HCT116 (cell line): ENCODE data around the gene MAP3K4. TPM values are rescaled to one million over a fixed set of nuclear protein-coding genes. Genes with fewer than 3 reads are reported as not detected.
"Not testable (repeated sequence)": the region's sequence is repeated elsewhere in the genome, so short reads cannot be mapped to it uniquely, and the experiment has no call there.

ENCODE experiments used
- ATAC-seq: fragments of 200-7000 bp; cut with Tn5 transposase; 2 replicates; pipeline ENCODE4 v1.9.1; 2020; ENCODE audit warnings: mild to moderate bottlenecking, moderate library complexity
- BruUV-seq: library from RNA; stranded (reverse); fragments of 400-500 nt; replicated peaks from 2 replicates; lab custom pipeline; 2021; lab: Mats Ljungman, UMichigan
- CTCF ChIA-PET: fragments of 300-600 bp; sonication (Branson Sonifier 250); formaldehyde crosslinking; loops from one replicate; lab custom pipeline; 2021; ENCODE audit warnings: antibody characterized with exemption; lab: Charles Lee
- POLR2A ChIA-PET: fragments of 300-600, 350-600 bp; sonication (Branson Sonifier 250); formaldehyde crosslinking; loops from one replicate; lab custom pipeline; 2021; ENCODE audit warnings: antibody characterized with exemption; lab: Charles Lee
- RAD21 ChIA-PET, 2 experiments: fragments of 300-600 bp; sonication (Branson Sonifier 250); formaldehyde crosslinking; loops; one replicate each; lab custom pipeline; 2023; ENCODE audit warnings: low total read pairs in 2 of 2; ENCODE audit not compliant: uncharacterized antibody in 2 of 2, unreplicated experiment in 2 of 2, low non-redundant PET in 1 of 2; lab: Charles Lee
- DNase-seq: peaks from one replicate; pipeline ENCODE4 v3.0.0-alpha.2; 2010; ENCODE audit warnings: low read depth, low spot score
- H2AFZ ChIP-seq: fragments of 200-600 bp; shearing (Covaris generic), sonication (generic); 2 replicates; pipeline ENCODE4 v1.6.1; 2017; ENCODE audit warnings: low read depth, mixed run types, mixed read lengths, antibody characterized with exemption, low read length; ENCODE audit not compliant: poor library complexity, severe bottlenecking
- H3K27ac ChIP-seq: 2 replicates; pipeline ENCODE4 v1.5.1; 2012; ENCODE audit warnings: low read depth, low read length
- H3K27me3 ChIP-seq: fragments of 200-600 bp; sonication (generic); 2 replicates; pipeline ENCODE4 v1.6.1; 2016; ENCODE audit warnings: mixed run types, low read length, mixed read lengths; ENCODE audit not compliant: insufficient read depth
- H3K36me3 ChIP-seq, 2 experiments: fragments of 200-500 bp in 1 of 2; fragments of 200-600 bp in 1 of 2; sonication (Bioruptor generic) in 1 of 2; sonication (generic) in 1 of 2; 2 replicates each; pipeline versions ENCODE4 v1.5.1 to v1.6.1; 2014 to 2016; ENCODE audit warnings: low read length in 2 of 2, inconsistent platforms in 1 of 2, mixed read lengths in 1 of 2, mixed run types in 1 of 2; ENCODE audit not compliant: insufficient read depth in 2 of 2, control insufficient read depth in 1 of 2
- H3K4me1 ChIP-seq, 2 experiments: fragments of 200-600 bp in 1 of 2; sonication (generic) in 1 of 2; 2 replicates each; pipeline versions ENCODE4 v1.5.1 to v1.6.1; 2012 to 2017; ENCODE audit warnings: low read length in 2 of 2, inconsistent platforms in 1 of 2, mild to moderate bottlenecking in 1 of 2, mixed read lengths in 1 of 2, mixed run types in 1 of 2, moderate library complexity in 1 of 2; ENCODE audit not compliant: insufficient read depth in 2 of 2, control insufficient read depth in 1 of 2
- H3K4me2 ChIP-seq: fragments of 200-600 bp; sonication (generic); 2 replicates; pipeline ENCODE4 v1.6.1; 2017; ENCODE audit warnings: mixed run types, low read length, mixed read lengths
- H3K4me3 ChIP-seq, 2 experiments: fragments of 200-600 bp in 1 of 2; sonication (generic) in 1 of 2; replicated peaks in 1 of 2; 2 replicates each; pipeline ENCODE4 v1.5.1; 2011 to 2016; ENCODE audit warnings: low read length in 2 of 2, control low read depth in 1 of 2, low read depth in 1 of 2, mild to moderate bottlenecking in 1 of 2, mixed read lengths in 1 of 2, mixed run types in 1 of 2
- H3K79me2 ChIP-seq: fragments of 200-600 bp; sonication (generic); 2 replicates; pipeline ENCODE4 v1.6.1; 2017; ENCODE audit warnings: mild to moderate bottlenecking, mixed run types, low read length, moderate library complexity, mixed read lengths; ENCODE audit not compliant: insufficient read depth
- H3K9ac ChIP-seq: fragments of 200-600 bp; sonication (generic); 2 replicates; pipeline ENCODE4 v1.6.1; 2016; ENCODE audit warnings: low read length, mixed read lengths
- H3K9me2 ChIP-seq: fragments of 200-600 bp; sonication (generic), shearing (Covaris generic); 2 replicates; pipeline ENCODE4 v1.6.1; 2017; ENCODE audit warnings: mixed run types, mild to moderate bottlenecking, moderate library complexity; ENCODE audit not compliant: insufficient read depth
- H3K9me3 ChIP-seq, 2 experiments: fragments of 200-500 bp in 1 of 2; fragments of 200-600 bp in 1 of 2; sonication (Bioruptor generic) in 1 of 2; sonication (generic) in 1 of 2; 2 replicates each; pipeline ENCODE4 v1.6.1; 2014 to 2017; ENCODE audit warnings: low read length in 2 of 2, mixed read lengths in 2 of 2, inconsistent platforms in 1 of 2, low read depth in 1 of 2, mild to moderate bottlenecking in 1 of 2, mixed run types in 1 of 2, moderate library complexity in 1 of 2; ENCODE audit not compliant: control insufficient read depth in 1 of 2, insufficient read depth in 1 of 2
- H4K20me1 ChIP-seq: fragments of 200-600 bp; sonication (generic), shearing (Covaris generic); 2 replicates; pipeline ENCODE4 v1.6.1; 2017; ENCODE audit warnings: mixed run types, mild to moderate bottlenecking, moderate library complexity; ENCODE audit not compliant: insufficient read depth
- CBX3 ChIP-seq: IDR thresholded peaks from 2 replicates; pipeline ENCODE4 v1.6.1; 2012; ENCODE audit warnings: low read depth
- CEBPB ChIP-seq: IDR thresholded peaks from 2 replicates; pipeline ENCODE4 v1.6.1; 2012; ENCODE audit warnings: low read depth
- EZH2 ChIP-seq: fragments of 200-600 bp; sonication (generic); IDR thresholded peaks from 2 replicates; pipeline ENCODE4 v1.6.1; 2017; ENCODE audit warnings: antibody characterized with exemption, mixed run types
- FOSL1 ChIP-seq: IDR thresholded peaks from 2 replicates; pipeline ENCODE4 v1.6.1; 2012; ENCODE audit warnings: low read depth
- POLR2AphosphoS5 ChIP-seq: IDR thresholded peaks from 2 replicates; pipeline ENCODE4 v1.6.1; 2011; ENCODE audit warnings: mild to moderate bottlenecking, low read depth, low read length, moderate library complexity
- SIN3A ChIP-seq: IDR thresholded peaks from 2 replicates; pipeline ENCODE4 v1.6.1; 2012; ENCODE audit warnings: low read depth
- SP1 ChIP-seq: IDR thresholded peaks from 2 replicates; pipeline ENCODE4 v1.6.1; 2012; ENCODE audit warnings: low read depth
- TCF7L2 ChIP-seq: IDR thresholded peaks from 2 replicates; pipeline ENCODE4 v1.7.0; 2011; ENCODE audit warnings: borderline replicate concordance, inconsistent platforms; ENCODE audit not compliant: insufficient read depth, insufficient read length; ENCODE audit errors: extremely low read depth
- ZFX ChIP-seq: fragments of 450-650 bp; IDR thresholded peaks from 2 replicates; pipeline ENCODE4 v1.6.1; 2017
- ZNF274 ChIP-seq: fragments of 200-500 bp; sonication (Bioruptor generic); IDR thresholded peaks from 2 replicates; pipeline ENCODE4 v1.6.1; 2014; ENCODE audit warnings: mild to moderate bottlenecking, low read depth, low read length, inconsistent platforms
- intact Hi-C: fragments of 100-400 bp; cut with micrococcal nuclease; formaldehyde crosslinking; loops from 2 replicates; pipeline ENCODE4 v1.10.0; 2022
- total RNA-seq: library from RNA; stranded (reverse); gene quantifications from one replicate; pipeline ENCODE4 v1.2.1, GENCODE V29; 2021; ENCODE audit not compliant: unreplicated experiment
- TF ChIP-seq, protein P1 (sequence below): IDR thresholded peaks from 2 replicates; pipeline ENCODE4 v1.6.1; 2012
- TF ChIP-seq, protein P2 (sequence below): IDR thresholded peaks from 2 replicates; pipeline ENCODE4 v1.6.1; 2011; ENCODE audit warnings: mild to moderate bottlenecking, low read length, moderate library complexity; ENCODE audit not compliant: insufficient replicate concordance; ENCODE audit errors: extremely low read depth

Gene MAP3K4
- total RNA-seq, 1 experiment from 2014 or later = 46.5 TPM

DNA sequence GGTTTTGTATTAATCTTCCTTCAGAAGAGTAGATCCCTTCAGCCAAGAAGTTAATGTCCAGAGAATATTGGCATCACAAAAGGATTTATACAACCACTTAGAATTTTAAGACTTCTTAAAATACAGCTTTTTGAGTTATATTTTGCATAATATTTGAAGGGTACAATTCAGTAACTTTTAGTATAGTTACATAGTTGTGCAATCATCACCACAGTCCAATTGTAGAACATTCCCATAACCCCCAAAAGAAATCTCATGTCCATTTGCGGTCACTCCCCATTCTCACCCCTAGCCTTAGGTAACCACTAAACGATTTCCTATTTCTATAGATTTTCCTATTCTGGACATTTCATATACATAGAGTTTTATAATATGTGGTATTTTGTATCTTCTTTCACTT is 126.4 kb downstream of the MAP3K4 start:
- POLR2A ChIA-PET = no interaction called here
- H3K79me2 ChIP-seq = no peaks in the 10 kb centered on the region
- no peak overlapping the region for H3K9ac ChIP-seq
- no peak for DNase-seq
- no peaks in the 10 kb centered on the region for H4K20me1 ChIP-seq
- H3K27ac ChIP-seq = no peak overlapping the region
- no peak overlapping the region for H3K4me3 ChIP-seq
- H3K9me2 ChIP-seq = no peaks in the 10 kb centered on the region
- H3K27me3 ChIP-seq = no peaks in the 10 kb centered on the region
- intact Hi-C loops = no loop called here
- CTCF ChIA-PET = no interaction called here
- peaks cover 5 to 15% of the 10 kb centered on the region in 2 experiments; a peak in 2 of 4 replicates for H3K36me3 ChIP-seq
- no peaks in the 10 kb centered on the region for H3K9me3 ChIP-seq
- no TSS peak for BruUV-seq
- no peak for ATAC-seq
- no peak for TF ChIP-seq CEBPB
- no peak for TF ChIP-seq SP1
- TF ChIP-seq ZFX = no peak
- TF ChIP-seq, all 23 proteins: peak for 0
- Histone ChIP-seq H3K4me2 (no peak overlapping the region), H3K4me1 (no peaks in the 10 kb centered on the region), H2AFZ (no peak overlapping the region)
- RAD21 ChIA-PET = no interaction called here

DNA sequence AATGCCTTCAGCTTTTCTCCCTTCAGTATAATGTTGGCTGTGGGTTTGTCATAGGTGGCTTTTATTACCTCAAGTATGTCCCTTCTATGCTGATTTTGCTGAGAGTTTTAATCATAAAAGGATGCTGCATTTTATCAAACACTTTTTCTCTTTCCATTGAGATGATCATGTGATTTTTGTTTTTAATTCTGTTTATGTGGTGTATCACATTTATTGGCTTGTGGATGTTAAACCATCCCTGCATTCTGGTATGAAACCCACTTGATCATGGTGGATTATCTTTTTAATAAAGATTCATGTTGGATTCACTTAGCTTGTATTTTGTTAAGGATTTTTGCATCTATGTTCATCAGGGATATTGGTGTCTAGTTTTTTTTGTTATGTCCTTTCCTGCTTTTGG is 131.8 kb downstream of the MAP3K4 start:
- H3K36me3 ChIP-seq, DNase-seq, CTCF ChIA-PET, ATAC-seq, BruUV-seq, RAD21 ChIA-PET, H3K4me3 ChIP-seq, H3K27me3 ChIP-seq, H3K9ac ChIP-seq, H3K79me2 ChIP-seq, H4K20me1 ChIP-seq, POLR2A ChIA-PET, H3K4me2 ChIP-seq, H2AFZ ChIP-seq, H3K9me3 ChIP-seq, H3K27ac ChIP-seq, H3K9me2 ChIP-seq, H3K4me1 ChIP-seq: not testable (repeated sequence)
- intact Hi-C loops = loop anchor here (10.0 kb wide), 1 partner anchor 601 kb away; no protein-coding TSS in a partner anchor

DNA sequence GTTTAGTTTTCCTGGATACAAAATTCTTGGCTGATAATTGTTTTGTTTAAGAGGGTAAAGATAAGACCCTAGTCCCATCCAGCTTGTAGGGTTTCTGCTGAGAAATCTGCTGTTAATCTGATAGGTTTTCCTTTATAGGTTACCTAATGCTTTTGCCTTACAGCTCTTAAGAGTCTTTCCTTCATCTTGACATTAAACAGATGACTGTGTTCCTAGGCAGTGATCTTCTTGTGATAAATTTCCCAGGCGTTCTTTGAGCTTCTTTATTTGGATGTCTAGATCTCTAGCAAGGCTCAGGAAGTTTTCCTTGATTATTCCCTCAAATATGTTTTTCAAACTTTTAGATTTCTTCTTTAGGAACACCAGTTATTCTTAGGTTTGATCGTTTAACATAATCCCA is 134.0 kb downstream of the MAP3K4 start:
- Histone ChIP-seq H3K79me2 (no peaks in the 10 kb centered on the region), H3K27ac (no peak overlapping the region), H4K20me1 (no peaks in the 10 kb centered on the region), H3K4me2 (no peak overlapping the region), H3K9me3 (no peaks in the 10 kb centered on the region)
- ChIA-PET CTCF (interaction anchor here (0.6 kb wide), 1 partner anchor 9 kb away, joined by 3 read pairs; no protein-coding TSS in a partner anchor), POLR2A (no interaction called here), RAD21 (no interaction called here)
- no peak for ATAC-seq
- TF ChIP-seq, protein P1, sequence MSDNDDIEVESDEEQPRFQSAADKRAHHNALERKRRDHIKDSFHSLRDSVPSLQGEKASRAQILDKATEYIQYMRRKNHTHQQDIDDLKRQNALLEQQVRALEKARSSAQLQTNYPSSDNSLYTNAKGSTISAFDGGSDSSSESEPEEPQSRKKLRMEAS = no peak
- TF ChIP-seq CBX3 (no peak), TCF7L2 (no peak), POLR2AphosphoS5 (no peak), FOSL1 (no peak), ZFX (no peak), SIN3A (no peak), EZH2 (no peak), ZNF274 (no peak)
- TF ChIP-seq, protein P2, sequence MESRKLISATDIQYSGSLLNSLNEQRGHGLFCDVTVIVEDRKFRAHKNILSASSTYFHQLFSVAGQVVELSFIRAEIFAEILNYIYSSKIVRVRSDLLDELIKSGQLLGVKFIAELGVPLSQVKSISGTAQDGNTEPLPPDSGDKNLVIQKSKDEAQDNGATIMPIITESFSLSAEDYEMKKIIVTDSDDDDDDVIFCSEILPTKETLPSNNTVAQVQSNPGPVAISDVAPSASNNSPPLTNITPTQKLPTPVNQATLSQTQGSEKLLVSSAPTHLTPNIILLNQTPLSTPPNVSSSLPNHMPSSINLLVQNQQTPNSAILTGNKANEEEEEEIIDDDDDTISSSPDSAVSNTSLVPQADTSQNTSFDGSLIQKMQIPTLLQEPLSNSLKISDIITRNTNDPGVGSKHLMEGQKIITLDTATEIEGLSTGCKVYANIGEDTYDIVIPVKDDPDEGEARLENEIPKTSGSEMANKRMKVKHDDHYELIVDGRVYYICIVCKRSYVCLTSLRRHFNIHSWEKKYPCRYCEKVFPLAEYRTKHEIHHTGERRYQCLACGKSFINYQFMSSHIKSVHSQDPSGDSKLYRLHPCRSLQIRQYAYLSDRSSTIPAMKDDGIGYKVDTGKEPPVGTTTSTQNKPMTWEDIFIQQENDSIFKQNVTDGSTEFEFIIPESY = no peak
- TF ChIP-seq, all 23 proteins: peak for 0
- Histone ChIP-seq H2AFZ (no peak overlapping the region), H3K9ac (no peak overlapping the region), H3K27me3 (no peaks in the 10 kb centered on the region), H3K4me3 (no peak overlapping the region), H3K9me2 (no peaks in the 10 kb centered on the region), H3K36me3 (0 out of 4 replicates have a peak, but pooled peaks cover 0 to 3% of the 10 kb centered on the region in 2 experiments), H3K4me1 (peaks cover 0 to 12% of the 10 kb centered on the region in 2 experiments; a peak in 2 of 4 replicates)
- no peak for DNase-seq
- no TSS peak for BruUV-seq
- intact Hi-C loops = loop anchor here (10.0 kb wide), 1 partner anchor 599 kb away; no protein-coding TSS in a partner anchor
